Measurements from ENCODE around the gene DNM2.

DNM2 gene

DNA sequence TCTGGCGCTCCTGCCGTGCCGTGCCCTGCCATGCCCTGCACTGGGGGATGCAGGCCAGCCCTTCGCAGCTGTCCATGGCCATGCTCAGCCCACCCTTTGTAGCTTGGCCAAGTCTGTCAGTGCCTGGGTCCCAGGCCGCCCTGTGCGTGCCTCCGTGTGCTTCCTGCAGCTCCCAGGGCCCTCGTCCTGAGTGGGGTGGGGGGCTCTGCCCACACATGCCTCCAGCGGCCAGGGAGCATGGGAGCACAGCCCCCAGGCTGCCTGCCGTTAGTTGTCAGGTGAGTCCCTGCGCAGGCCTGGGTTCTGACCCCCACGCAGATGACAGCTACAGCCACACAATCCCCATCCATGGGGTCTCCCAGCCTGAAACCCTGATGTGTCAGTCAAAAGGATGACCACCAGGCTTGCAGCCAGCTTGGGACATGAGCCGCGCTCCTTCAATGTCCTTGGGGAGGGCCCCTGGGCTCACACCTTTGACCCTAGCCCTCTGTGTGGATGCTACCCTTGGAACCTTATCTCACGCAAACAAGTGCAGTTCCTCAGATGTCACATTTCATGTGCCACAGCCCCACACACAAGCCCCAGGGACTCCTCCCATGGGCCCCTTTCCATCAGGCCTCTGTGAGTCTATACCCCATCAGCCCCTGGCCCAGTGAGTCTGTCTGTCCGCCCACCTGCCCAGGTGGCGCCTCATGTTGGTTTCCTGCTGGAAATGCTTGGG, 93.7 kb downstream of the DNM2 start:
- no peaks in the 10 kb centered on the region for H4K20me1 ChIP-seq (ENCODE audit: insufficient read depth, low read length)
- no peak overlapping the region for H3K4me2 ChIP-seq (ENCODE audit: low read length)
- no peaks in the 10 kb centered on the region for H3K79me2 ChIP-seq (ENCODE audit: low read length)
- no peak overlapping the region for H2AFZ ChIP-seq (ENCODE audit: low read depth, low read length)
- no peaks in the 10 kb centered on the region for H3K9me3 ChIP-seq (ENCODE audit: insufficient read depth, low read length)
- TF ChIP-seq EZH2phosphoT487 (IDR thresholded peaks at IDR 0.05; ENCODE audit: low read depth): no peak
- no peaks in the 10 kb centered on the region for H3K4me1 ChIP-seq (ENCODE audit: low read length)
- H3K9ac ChIP-seq (ENCODE audit: low read length): no peak overlapping the region
- H3K36me3 ChIP-seq (replicated peaks; ENCODE audit: low read depth, low read length): peaks cover 7% of the 10 kb centered on the region
- no peak overlapping the region for H3K27ac ChIP-seq (ENCODE audit: low read length)
- no peak overlapping the region for H3K4me3 ChIP-seq (ENCODE audit: low read length)
- no peaks in the 10 kb centered on the region for H3K27me3 ChIP-seq (ENCODE audit: low read depth, low read length)

DNA sequence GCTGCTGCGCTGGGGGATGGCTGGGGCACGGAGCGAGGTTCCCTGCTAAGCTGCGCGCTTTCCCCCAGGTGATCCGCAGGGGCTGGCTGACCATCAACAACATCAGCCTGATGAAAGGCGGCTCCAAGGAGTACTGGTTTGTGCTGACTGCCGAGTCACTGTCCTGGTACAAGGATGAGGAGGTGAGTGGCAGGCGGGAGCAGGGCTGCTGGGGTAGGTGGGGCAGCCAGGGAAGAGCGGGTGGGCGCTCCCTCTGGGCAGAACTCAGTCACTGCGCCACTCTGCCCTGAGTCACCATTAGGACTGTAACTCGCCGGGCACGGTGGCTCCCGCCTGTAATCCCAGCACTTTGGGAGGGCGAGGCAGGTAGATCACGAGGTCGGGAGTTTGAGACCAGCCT, 94.3 kb downstream of the DNM2 start:
- no peak overlapping the region for H3K4me2 ChIP-seq (ENCODE audit: low read length)
- no peak overlapping the region for H3K9ac ChIP-seq (ENCODE audit: low read length)
- H2AFZ ChIP-seq (ENCODE audit: low read depth, low read length): no peak overlapping the region
- no peaks in the 10 kb centered on the region for H3K4me1 ChIP-seq (ENCODE audit: low read length)
- no peak overlapping the region for H3K27ac ChIP-seq (ENCODE audit: low read length)
- no peaks in the 10 kb centered on the region for H3K79me2 ChIP-seq (ENCODE audit: low read length)
- H4K20me1 ChIP-seq (ENCODE audit: insufficient read depth, low read length): no peaks in the 10 kb centered on the region
- H3K4me3 ChIP-seq (ENCODE audit: low read length): no peak overlapping the region
- no peaks in the 10 kb centered on the region for H3K9me3 ChIP-seq (ENCODE audit: insufficient read depth, low read length)
- H3K27me3 ChIP-seq (ENCODE audit: low read depth, low read length): no peaks in the 10 kb centered on the region
- TF ChIP-seq, protein P1, sequence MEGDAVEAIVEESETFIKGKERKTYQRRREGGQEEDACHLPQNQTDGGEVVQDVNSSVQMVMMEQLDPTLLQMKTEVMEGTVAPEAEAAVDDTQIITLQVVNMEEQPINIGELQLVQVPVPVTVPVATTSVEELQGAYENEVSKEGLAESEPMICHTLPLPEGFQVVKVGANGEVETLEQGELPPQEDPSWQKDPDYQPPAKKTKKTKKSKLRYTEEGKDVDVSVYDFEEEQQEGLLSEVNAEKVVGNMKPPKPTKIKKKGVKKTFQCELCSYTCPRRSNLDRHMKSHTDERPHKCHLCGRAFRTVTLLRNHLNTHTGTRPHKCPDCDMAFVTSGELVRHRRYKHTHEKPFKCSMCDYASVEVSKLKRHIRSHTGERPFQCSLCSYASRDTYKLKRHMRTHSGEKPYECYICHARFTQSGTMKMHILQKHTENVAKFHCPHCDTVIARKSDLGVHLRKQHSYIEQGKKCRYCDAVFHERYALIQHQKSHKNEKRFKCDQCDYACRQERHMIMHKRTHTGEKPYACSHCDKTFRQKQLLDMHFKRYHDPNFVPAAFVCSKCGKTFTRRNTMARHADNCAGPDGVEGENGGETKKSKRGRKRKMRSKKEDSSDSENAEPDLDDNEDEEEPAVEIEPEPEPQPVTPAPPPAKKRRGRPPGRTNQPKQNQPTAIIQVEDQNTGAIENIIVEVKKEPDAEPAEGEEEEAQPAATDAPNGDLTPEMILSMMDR (IDR thresholded peaks at IDR 0.05; ENCODE audit: low read depth, low read length): no peak
- no peak for TF ChIP-seq EZH2phosphoT487 (IDR thresholded peaks at IDR 0.05; ENCODE audit: low read depth)
- peaks cover 7% of the 10 kb centered on the region for H3K36me3 ChIP-seq (replicated peaks; ENCODE audit: low read depth, low read length)

DNA sequence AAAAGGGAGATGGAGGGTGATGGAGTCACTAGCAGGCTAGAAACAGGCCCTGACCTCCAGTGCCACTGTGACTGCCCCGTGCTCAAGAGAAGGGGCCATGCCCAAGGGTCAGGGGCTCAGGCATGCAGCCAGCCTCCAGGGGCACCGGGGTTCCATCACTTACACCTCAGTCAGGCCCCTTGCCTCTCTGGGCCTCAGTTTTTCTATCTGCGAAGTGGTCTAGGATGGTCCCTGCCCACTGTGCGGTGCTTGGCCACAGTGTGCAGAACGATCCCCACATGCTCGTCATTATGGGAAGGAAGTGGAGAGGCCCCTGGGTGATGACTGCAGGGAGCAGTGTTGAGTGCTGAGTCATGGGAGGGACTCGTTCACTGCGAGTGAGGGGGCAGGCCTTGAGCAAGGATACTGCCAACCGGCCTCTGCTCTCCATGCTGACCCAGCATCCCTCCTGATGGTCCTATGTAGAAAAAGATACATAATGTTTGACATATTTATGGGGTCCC, 95.1 kb downstream of the DNM2 start:
- H3K36me3 ChIP-seq (replicated peaks; ENCODE audit: low read depth, low read length): peaks cover 7% of the 10 kb centered on the region
- H2AFZ ChIP-seq (ENCODE audit: low read depth, low read length): no peak overlapping the region
- no peaks in the 10 kb centered on the region for H4K20me1 ChIP-seq (ENCODE audit: insufficient read depth, low read length)
- no peaks in the 10 kb centered on the region for H3K27me3 ChIP-seq (ENCODE audit: low read depth, low read length)
- TF ChIP-seq, protein P1 (IDR thresholded peaks at IDR 0.05; ENCODE audit: low read depth, low read length): no peak
- TF ChIP-seq EZH2phosphoT487 (IDR thresholded peaks at IDR 0.05; ENCODE audit: low read depth): no peak
- no peaks in the 10 kb centered on the region for H3K9me3 ChIP-seq (ENCODE audit: insufficient read depth, low read length)
- no peaks in the 10 kb centered on the region for H3K4me1 ChIP-seq (ENCODE audit: low read length)
- H3K27ac ChIP-seq (ENCODE audit: low read length): no peak overlapping the region
- H3K4me3 ChIP-seq (ENCODE audit: low read length): no peak overlapping the region
- no peaks in the 10 kb centered on the region for H3K79me2 ChIP-seq (ENCODE audit: low read length)
- H3K4me2 ChIP-seq (ENCODE audit: low read length): no peak overlapping the region
- no peak overlapping the region for H3K9ac ChIP-seq (ENCODE audit: low read length)

DNA sequence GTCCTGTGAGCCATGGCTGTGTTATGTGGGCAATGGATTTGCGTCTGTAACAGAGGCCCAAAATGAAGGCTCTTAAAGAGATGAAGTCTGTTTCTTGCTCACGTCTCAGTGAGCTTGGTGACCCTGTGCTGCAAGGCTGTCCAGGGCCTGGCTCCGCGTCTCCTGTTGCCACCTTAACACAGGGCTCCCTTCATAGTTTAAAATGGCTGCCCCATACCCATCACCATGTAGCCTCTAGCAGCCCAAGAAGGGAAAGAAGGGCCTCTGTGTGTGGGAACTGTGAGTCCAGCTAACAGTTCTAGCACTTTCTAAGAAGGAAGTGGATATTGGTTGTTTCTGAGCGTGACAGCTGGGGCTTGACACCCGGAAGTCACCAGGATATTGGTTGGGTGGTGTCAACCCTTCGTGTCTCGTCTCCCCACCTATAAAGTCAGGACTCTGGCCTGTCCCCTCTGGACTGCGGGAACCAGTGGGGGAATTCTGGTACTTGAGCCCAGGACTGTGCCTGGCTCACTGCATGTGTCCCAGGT, 97.2 kb downstream of the DNM2 start:
- TF ChIP-seq, protein P1 (IDR thresholded peaks at IDR 0.05; ENCODE audit: low read depth, low read length): no peak
- TF ChIP-seq EZH2phosphoT487 (IDR thresholded peaks at IDR 0.05; ENCODE audit: low read depth): no peak
- Histone ChIP-seq H3K79me2 (ENCODE audit: low read length) (no peaks in the 10 kb centered on the region), H3K9me3 (ENCODE audit: insufficient read depth, low read length) (no peaks in the 10 kb centered on the region), H3K36me3 (replicated peaks; ENCODE audit: low read depth, low read length) (peaks cover 1% of the 10 kb centered on the region), H3K4me1 (ENCODE audit: low read length) (no peaks in the 10 kb centered on the region), H4K20me1 (ENCODE audit: insufficient read depth, low read length) (no peaks in the 10 kb centered on the region), H3K4me3 (ENCODE audit: low read length) (no peak overlapping the region), H3K4me2 (ENCODE audit: low read length) (no peak overlapping the region), H2AFZ (ENCODE audit: low read depth, low read length) (no peak overlapping the region), H3K27ac (ENCODE audit: low read length) (no peak overlapping the region), H3K27me3 (ENCODE audit: low read depth, low read length) (no peaks in the 10 kb centered on the region), H3K9ac (ENCODE audit: low read length) (no peak overlapping the region)

Data from OCI-LY3 (cell line).